Fibroblast of villous mesenchyme (primary cell): ENCODE results near the gene NAA38. TPM values are rescaled to one million over a fixed set of nuclear protein-coding genes. Genes with fewer than 3 reads are reported as not detected.

Experiments used
- DNase-seq: peaks from one replicate; pipeline ENCODE4 v3.0.0-alpha.2; 2010; ENCODE audit warnings: low read depth
- H3K4me3 ChIP-seq: 2 replicates; pipeline ENCODE4 v1.5.1; 2011; ENCODE audit warnings: low read depth, mild to moderate bottlenecking, low read length
- CTCF ChIP-seq: IDR thresholded peaks from 2 replicates; pipeline ENCODE4 v1.5.1; 2012; ENCODE audit warnings: low read depth, mild to moderate bottlenecking, low read length; ENCODE audit not compliant: insufficient read depth
- total RNA-seq: library from RNA; depleted of rRNA; stranded (reverse); fragments of >200 nt; gene quantifications from 2 replicates; pipeline ENCODE4 v1.2.3, GENCODE V29; 2012

The NAA38 gene
- total RNA-seq, 1 donor: 55.3 TPM

- DNase-seq: no peak
- no peak for TF ChIP-seq CTCF
- H3K4me3 ChIP-seq: no peak overlapping the region
Observed at GRCh38 chr17:7831233-7831632, 26.1 kb downstream of the NAA38 start.

GRCh38 chr17:7830616-7831015 lies 26.7 kb downstream of the NAA38 start:
- no peak for TF ChIP-seq CTCF
- no peak for DNase-seq
- H3K4me3 ChIP-seq: no peak overlapping the region

GRCh38 chr17:7825206-7825990 lies 32.0 kb downstream of the NAA38 start:
- no peak for DNase-seq
- peak; percentile 15 for TF ChIP-seq CTCF
- H3K4me3 ChIP-seq: no peak overlapping the region

GRCh38 chr17:7824021-7824924 lies 33.1 kb downstream of the NAA38 start:
- DNase-seq: no peak
- TF ChIP-seq CTCF: no peak
- no peak overlapping the region for H3K4me3 ChIP-seq

GRCh38 chr17:7823581-7824001 lies 33.8 kb downstream of the NAA38 start:
- DNase-seq: no peak
- no peak overlapping the region for H3K4me3 ChIP-seq
- TF ChIP-seq CTCF: no peak

GRCh38 chr17:7822126-7822525 lies 35.2 kb downstream of the NAA38 start:
- H3K4me3 ChIP-seq: no peak overlapping the region
- TF ChIP-seq CTCF: no peak
- no peak for DNase-seq
